Endothelial cell (in vitro differentiated cells): ENCODE results near the gene ZNF543. TPM values are rescaled to one million over a fixed set of nuclear protein-coding genes. Genes with fewer than 3 reads are reported as not detected.
"Not testable (repeated sequence)": the region's sequence is repeated elsewhere in the genome, so short reads cannot be mapped to it uniquely, and the experiment has no call there.

ENCODE experiments used
- DNase-seq: peaks from one replicate; pipeline ENCODE4 v3.0.0; 2021; ENCODE audit warnings: low spot score
- H3K27ac Mint-ChIP-seq: one replicate; pipeline ENCODE4 v1.8.0; 2021; ENCODE audit warnings: mixed read lengths, inconsistent platforms; ENCODE audit not compliant: unreplicated experiment
- H3K27me3 Mint-ChIP-seq: one replicate; pipeline ENCODE4 v1.8.0; 2021; ENCODE audit warnings: mild to moderate bottlenecking, moderate library complexity, mixed read lengths, inconsistent platforms; ENCODE audit not compliant: unreplicated experiment
- H3K36me3 Mint-ChIP-seq: one replicate; pipeline ENCODE4 v1.8.0; 2021; ENCODE audit warnings: mild to moderate bottlenecking, low read depth, mixed read lengths, inconsistent platforms; ENCODE audit not compliant: unreplicated experiment
- H3K4me1 Mint-ChIP-seq: one replicate; pipeline ENCODE4 v1.8.0; 2021; ENCODE audit warnings: mild to moderate bottlenecking, mixed read lengths, inconsistent platforms; ENCODE audit not compliant: unreplicated experiment
- H3K4me3 Mint-ChIP-seq: one replicate; pipeline ENCODE4 v1.8.0; 2021; ENCODE audit warnings: mild to moderate bottlenecking, mixed read lengths, inconsistent platforms; ENCODE audit not compliant: unreplicated experiment
- H3K9me3 Mint-ChIP-seq: one replicate; pipeline ENCODE4 v1.8.0; 2021; ENCODE audit warnings: mixed read lengths, inconsistent platforms; ENCODE audit not compliant: unreplicated experiment
- CTCF ChIP-seq: fragments of 200-600 bp; sonication (generic); IDR thresholded peaks from one replicate; pipeline ENCODE4 v1.5.0; 2021; ENCODE audit warnings: antibody characterized with exemption; ENCODE audit not compliant: unreplicated experiment
- long read RNA-seq: library from polyadenylated mRNA; unstranded; transcript quantifications from one replicate; pipeline ENCODE4 v2.0.0, GENCODE V29; 2020; ENCODE audit not compliant: unreplicated experiment
- total RNA-seq: library from RNA; stranded (reverse); fragmentation: NEBNext Ultra II Directional; extraction: Animal tissue kit (Norgen Biotek cat#: 25700); gene quantifications from one replicate; pipeline ENCODE4 v1.2.1, GENCODE V29; 2021; ENCODE audit not compliant: unreplicated experiment

Gene ZNF543
- 13.7 TPM for total RNA-seq
- long read RNA-seq, partial matches to known transcripts, result 0 of 2 reads
- long read RNA-seq, other reads (novel, unspliced or antisense), result 0 of 2 reads

DNA sequence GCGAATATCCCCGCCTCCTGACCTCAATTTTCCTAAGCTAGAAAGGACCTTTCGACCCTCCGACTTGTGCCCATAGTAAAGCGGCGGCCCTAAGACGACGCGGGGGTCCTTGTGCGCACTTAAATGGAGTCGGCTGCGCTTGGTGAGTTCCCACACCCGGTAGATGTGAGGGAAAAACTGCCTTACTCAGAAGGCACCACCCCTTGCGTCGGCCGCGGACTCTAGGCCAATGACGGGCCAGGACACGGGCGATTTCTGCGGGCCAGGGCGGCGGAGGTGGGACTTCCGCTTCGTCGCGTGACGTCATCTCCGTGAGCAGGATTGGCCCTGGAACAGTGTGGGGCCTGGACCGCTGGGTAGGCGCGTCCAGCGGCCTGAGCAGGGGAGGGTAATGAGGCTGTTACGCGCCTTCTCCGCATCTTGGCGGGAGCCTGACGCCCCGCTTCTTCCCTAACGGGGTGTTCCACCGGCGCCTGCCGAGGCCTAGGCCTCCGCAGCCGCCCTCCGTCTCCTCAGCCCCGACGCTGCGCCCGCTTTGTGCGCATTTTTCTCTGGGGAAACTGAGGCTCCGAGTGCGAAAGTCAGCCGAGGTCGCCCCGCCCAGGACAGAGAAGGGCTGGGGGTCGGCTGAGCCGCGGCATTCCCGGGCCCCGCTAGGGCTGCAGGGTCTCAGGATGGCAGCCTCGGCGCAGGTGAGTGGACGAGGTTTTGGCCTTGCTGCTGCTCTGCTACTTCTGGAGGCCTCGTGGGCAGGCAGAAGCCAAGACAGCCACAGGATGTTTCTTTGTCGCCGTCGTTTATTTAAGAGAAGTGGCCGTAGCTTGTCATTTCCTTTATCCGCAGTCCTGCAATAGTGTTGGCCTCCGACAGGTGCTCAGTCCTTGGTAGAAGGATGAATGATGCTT lies at the start of gene ZNF543:
ZNF543 (plus strand) TSS at position 293 of the 905 bp plus-strand sequence; CDS start at position 675, 382 bp downstream.
- peak within 1 kb of the TSS; percentile 94 for H3K27ac Mint-ChIP-seq
- no peak for TF ChIP-seq CTCF
- H3K36me3 Mint-ChIP-seq, result peaks cover 15% of the 10 kb centered on the region
- H3K4me3 Mint-ChIP-seq, result peak within 1 kb of the TSS; percentile 96
- peaks cover 19% of the 10 kb centered on the region for H3K4me1 Mint-ChIP-seq
- H3K27me3 Mint-ChIP-seq, result peaks cover 9% of the 10 kb centered on the region
- peak; percentile 94 for DNase-seq
- H3K9me3 Mint-ChIP-seq, result no peaks in the 10 kb centered on the region

GRCh38 chr19:57271280-57271679 lies 49.0 kb upstream of the ZNF543 start:
- Mint-ChIP-seq H3K4me1 (peaks cover 6% of the 10 kb centered on the region), H3K9me3 (no peaks in the 10 kb centered on the region), H3K36me3 (no peaks in the 10 kb centered on the region), H3K27ac (no peak overlapping the region), H3K27me3 (peaks cover 3% of the 10 kb centered on the region), H3K4me3 (no peak overlapping the region)
- no peak for TF ChIP-seq CTCF
- no peak for DNase-seq

GRCh38 chr19:57273014-57273413 lies 47.3 kb upstream of the ZNF543 start:
- peaks cover 6% of the 10 kb centered on the region for H3K27me3 Mint-ChIP-seq
- TF ChIP-seq CTCF, result no peak
- H3K9me3 Mint-ChIP-seq, result no peaks in the 10 kb centered on the region
- H3K36me3 Mint-ChIP-seq, result no peaks in the 10 kb centered on the region
- no peak overlapping the region for H3K27ac Mint-ChIP-seq
- no peak overlapping the region for H3K4me3 Mint-ChIP-seq
- peaks cover 6% of the 10 kb centered on the region for H3K4me1 Mint-ChIP-seq
- no peak for DNase-seq

GRCh38 chr19:57276430-57276829 lies 43.8 kb upstream of the ZNF543 start:
- Mint-ChIP-seq H3K36me3 (peaks cover 6% of the 10 kb centered on the region), H3K4me3 (no peak overlapping the region)

DNA sequence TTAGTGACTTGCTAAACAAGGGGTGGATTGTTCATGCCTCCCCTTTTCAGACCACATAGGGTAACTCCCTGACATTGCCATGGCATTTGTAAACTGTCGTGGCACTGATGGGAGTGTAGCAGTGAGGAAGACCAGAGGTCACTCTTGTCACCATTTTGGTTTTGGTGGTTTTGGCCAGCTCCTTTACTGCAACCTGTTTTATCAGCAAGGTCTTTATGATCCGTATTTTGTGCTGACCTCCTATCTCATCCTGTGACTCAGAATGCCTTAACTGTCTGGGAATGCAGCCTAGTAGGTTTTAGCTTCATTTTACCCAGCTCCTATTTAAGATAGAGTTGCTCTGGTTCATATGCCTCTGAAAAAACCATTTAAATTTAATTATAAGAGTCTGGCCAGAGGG lies 41.8 kb upstream of the ZNF543 start:
- peaks cover 13% of the 10 kb centered on the region for H3K4me1 Mint-ChIP-seq
- not testable (repeated sequence) for H3K27me3 Mint-ChIP-seq, H3K9me3 Mint-ChIP-seq, H3K27ac Mint-ChIP-seq, H3K4me3 Mint-ChIP-seq, DNase-seq
- peaks cover 14% of the 10 kb centered on the region for H3K36me3 Mint-ChIP-seq

More at GRCh38 chr19:57276430-57276829, 43.8 kb upstream of the ZNF543 start:
- Mint-ChIP-seq H3K9me3 (no peaks in the 10 kb centered on the region), H3K27ac (no peak overlapping the region), H3K4me1 (peaks cover 6% of the 10 kb centered on the region), H3K27me3 (peaks cover 9% of the 10 kb centered on the region)
- TF ChIP-seq CTCF, result no peak
- no peak for DNase-seq
